ENCODE measurements around the gene CADM2. TPM values are rescaled to one million over a fixed set of nuclear protein-coding genes. Genes with fewer than 3 reads are reported as not detected.

The CADM2 gene
- total RNA-seq, 1 donor from 2014 or later = 3.3 TPM

- DNase-seq (ENCODE audit: low spot score in 2 of 2, unreplicated experiment in 2 of 2) = no peak
- peaks cover 1% of the 10 kb centered on the region for H3K27me3 Mint-ChIP-seq (ENCODE audit: low read depth)
- no peak for TF ChIP-seq CTCF (IDR thresholded peaks at IDR 0.05; ENCODE audit: unreplicated experiment)
- peaks cover 11% of the 10 kb centered on the region for H3K9me3 Mint-ChIP-seq
- peaks cover 7% of the 10 kb centered on the region for H3K4me1 Mint-ChIP-seq
- H3K4me3 Mint-ChIP-seq = no peak overlapping the region
- no peaks in the 10 kb centered on the region for H3K36me3 Mint-ChIP-seq
- no peak overlapping the region for H3K27ac Mint-ChIP-seq
These were observed 908.3 kb downstream of the CADM2 start for GRCh38 chr3:85867072-85867471.

- no peak overlapping the region for H3K4me3 Mint-ChIP-seq
- H3K27me3 Mint-ChIP-seq (ENCODE audit: low read depth) = no peaks in the 10 kb centered on the region
- H3K27ac Mint-ChIP-seq = no peak overlapping the region
- no peak for TF ChIP-seq CTCF (IDR thresholded peaks at IDR 0.05; ENCODE audit: unreplicated experiment)
- peaks cover 9% of the 10 kb centered on the region for H3K9me3 Mint-ChIP-seq
- DNase-seq (ENCODE audit: low spot score in 2 of 2, unreplicated experiment in 2 of 2) = no peak
- H3K4me1 Mint-ChIP-seq = no peaks in the 10 kb centered on the region
- no peaks in the 10 kb centered on the region for H3K36me3 Mint-ChIP-seq
These were observed 916.8 kb downstream of the CADM2 start for GRCh38 chr3:85875589-85875988.

- no peak overlapping the region for H3K4me3 Mint-ChIP-seq
- peaks cover 11% of the 10 kb centered on the region for H3K9me3 Mint-ChIP-seq
- H3K27me3 Mint-ChIP-seq (ENCODE audit: low read depth) = no peaks in the 10 kb centered on the region
- H3K36me3 Mint-ChIP-seq = no peaks in the 10 kb centered on the region
- H3K27ac Mint-ChIP-seq = no peak overlapping the region
- no peaks in the 10 kb centered on the region for H3K4me1 Mint-ChIP-seq
- no peak for DNase-seq (ENCODE audit: low spot score in 2 of 2, unreplicated experiment in 2 of 2)
- no peak for TF ChIP-seq CTCF (IDR thresholded peaks at IDR 0.05; ENCODE audit: unreplicated experiment)
These were observed 918.8 kb downstream of the CADM2 start for GRCh38 chr3:85877631-85878030.

GRCh38 chr3:85881833-85882393 is 923.1 kb downstream of the CADM2 start:
- no peak for TF ChIP-seq CTCF (IDR thresholded peaks at IDR 0.05; ENCODE audit: unreplicated experiment)
- no peak for DNase-seq (ENCODE audit: low spot score in 2 of 2, unreplicated experiment in 2 of 2)
- no peaks in the 10 kb centered on the region for H3K36me3 Mint-ChIP-seq
- peaks cover 2% of the 10 kb centered on the region for H3K4me1 Mint-ChIP-seq
- H3K4me3 Mint-ChIP-seq = no peak overlapping the region
- H3K27me3 Mint-ChIP-seq (ENCODE audit: low read depth) = no peaks in the 10 kb centered on the region
- H3K27ac Mint-ChIP-seq = no peak overlapping the region
- peaks cover 7% of the 10 kb centered on the region for H3K9me3 Mint-ChIP-seq

- peaks cover 2% of the 10 kb centered on the region for H3K36me3 Mint-ChIP-seq
- no peak overlapping the region for H3K4me3 Mint-ChIP-seq
- no peaks in the 10 kb centered on the region for H3K27me3 Mint-ChIP-seq (ENCODE audit: low read depth)
- H3K9me3 Mint-ChIP-seq = peaks cover 12% of the 10 kb centered on the region
- peaks cover 17% of the 10 kb centered on the region for H3K4me1 Mint-ChIP-seq
- H3K27ac Mint-ChIP-seq = no peak overlapping the region
- no peak for TF ChIP-seq CTCF (IDR thresholded peaks at IDR 0.05; ENCODE audit: unreplicated experiment)
- no peak for DNase-seq (ENCODE audit: low spot score in 2 of 2, unreplicated experiment in 2 of 2)
These were observed 931.3 kb downstream of the CADM2 start for GRCh38 chr3:85890043-85890555.
